Coronary artery (tissue), 2 donors: ENCODE measurements around the gene SPSB2.
"Not testable (repeated sequence)": the region's sequence is repeated elsewhere in the genome, so short reads cannot be mapped to it uniquely, and the experiment has no call there.

Experiments used
- DNase-seq: peaks from one replicate; pipeline ENCODE4 v3.0.0-alpha.2; 2017; ENCODE audit warnings: low spot score
- H3K27ac ChIP-seq, 2 donors: fragments of 200-600 bp; sonication (generic); one replicate each; pipeline ENCODE4 v1.5.1; 2016 to 2019
- H3K4me3 ChIP-seq: fragments of 200-600 bp; sonication (generic); 2 replicates; pipeline ENCODE4 v1.5.1; 2016; ENCODE audit warnings: mild to moderate bottlenecking, moderate library complexity
- TF ChIP-seq, protein P1 (sequence below): fragments of 200-600 bp; sonication (generic); IDR thresholded peaks from one replicate; pipeline ENCODE4 v1.5.1; 2019; ENCODE audit warnings: antibody characterized with exemption

SPSB2 gene

GRCh38 chr12:6915789-6916285 lies 42.7 kb upstream of the SPSB2 start:
- no peak for DNase-seq
- Histone ChIP-seq H3K4me3 (peak overlapping the region; percentile 79), H3K27ac (peak overlapping the region in 1 of 2 donors; percentile 96)
- TF ChIP-seq, protein P1, sequence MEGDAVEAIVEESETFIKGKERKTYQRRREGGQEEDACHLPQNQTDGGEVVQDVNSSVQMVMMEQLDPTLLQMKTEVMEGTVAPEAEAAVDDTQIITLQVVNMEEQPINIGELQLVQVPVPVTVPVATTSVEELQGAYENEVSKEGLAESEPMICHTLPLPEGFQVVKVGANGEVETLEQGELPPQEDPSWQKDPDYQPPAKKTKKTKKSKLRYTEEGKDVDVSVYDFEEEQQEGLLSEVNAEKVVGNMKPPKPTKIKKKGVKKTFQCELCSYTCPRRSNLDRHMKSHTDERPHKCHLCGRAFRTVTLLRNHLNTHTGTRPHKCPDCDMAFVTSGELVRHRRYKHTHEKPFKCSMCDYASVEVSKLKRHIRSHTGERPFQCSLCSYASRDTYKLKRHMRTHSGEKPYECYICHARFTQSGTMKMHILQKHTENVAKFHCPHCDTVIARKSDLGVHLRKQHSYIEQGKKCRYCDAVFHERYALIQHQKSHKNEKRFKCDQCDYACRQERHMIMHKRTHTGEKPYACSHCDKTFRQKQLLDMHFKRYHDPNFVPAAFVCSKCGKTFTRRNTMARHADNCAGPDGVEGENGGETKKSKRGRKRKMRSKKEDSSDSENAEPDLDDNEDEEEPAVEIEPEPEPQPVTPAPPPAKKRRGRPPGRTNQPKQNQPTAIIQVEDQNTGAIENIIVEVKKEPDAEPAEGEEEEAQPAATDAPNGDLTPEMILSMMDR, result no peak

DNA sequence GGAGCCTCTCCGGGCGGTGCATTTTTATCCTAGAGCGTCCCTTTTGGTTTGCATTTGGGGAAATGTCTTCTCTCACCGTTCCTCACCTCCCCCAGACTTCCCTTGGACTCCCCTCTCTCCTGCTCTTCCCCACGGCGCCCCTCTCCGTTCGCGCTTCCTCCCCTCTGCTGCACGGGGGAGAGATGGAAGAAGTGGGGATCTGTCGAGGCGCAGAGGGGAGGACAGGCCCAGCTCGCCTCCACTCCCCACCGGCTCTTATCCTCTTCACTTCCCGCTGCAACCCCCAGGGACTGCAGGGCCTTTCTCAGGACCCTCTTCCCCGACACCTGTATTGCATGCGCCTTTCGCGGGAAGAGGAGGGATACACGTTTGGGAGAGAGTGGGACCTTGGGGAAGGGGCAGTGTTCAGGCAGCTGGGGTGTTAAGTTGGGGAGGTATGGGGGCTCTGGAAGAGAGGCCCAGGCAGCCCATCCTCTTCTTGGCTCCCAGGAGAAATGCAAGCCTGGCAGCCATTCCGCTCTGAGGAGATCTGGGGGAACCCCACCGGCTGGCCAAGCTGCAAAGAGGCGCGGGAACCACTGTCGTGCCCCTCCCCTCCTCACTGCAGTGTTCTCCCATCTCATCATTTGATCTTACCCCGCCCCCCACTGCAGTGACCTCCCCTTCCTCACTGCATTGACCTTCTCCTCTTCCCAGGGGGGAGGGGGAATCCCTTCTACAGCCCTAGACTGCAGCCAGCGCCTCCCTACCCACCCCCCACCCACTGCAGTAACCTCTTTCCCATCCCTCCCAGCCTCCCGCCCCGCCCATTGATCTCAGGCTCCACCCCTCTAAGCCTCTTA lies 42.1 kb upstream of the SPSB2 start:
- peak overlapping the region; percentile 79 for H3K4me3 ChIP-seq
- no peak for DNase-seq
- H3K27ac ChIP-seq, result peak overlapping the region; percentile 90 to 96
- TF ChIP-seq, protein P1, result no peak

- TF ChIP-seq, protein P1, result no peak
- Histone ChIP-seq H3K4me3 (peak within 1 kb of the TSS; percentile 79), H3K27ac (peak within 1 kb of the TSS; percentile 90 to 96)
- peak; percentile 87 for DNase-seq
Measured at GRCh38 chr12:6914246-6914946, 41.3 kb upstream of the SPSB2 start, which contains the start of gene ENO2. Gene ENO2 (plus strand): TSS chr12:6914580. CDS start chr12:6915833, 1,253 bp downstream.

- no peak overlapping the region for H3K4me3 ChIP-seq
- H3K27ac ChIP-seq, result no peak overlapping the region
- TF ChIP-seq, protein P1, result no peak
- no peak for DNase-seq
Measured at GRCh38 chr12:6912164-6912935, 39.2 kb upstream of the SPSB2 start.

DNA sequence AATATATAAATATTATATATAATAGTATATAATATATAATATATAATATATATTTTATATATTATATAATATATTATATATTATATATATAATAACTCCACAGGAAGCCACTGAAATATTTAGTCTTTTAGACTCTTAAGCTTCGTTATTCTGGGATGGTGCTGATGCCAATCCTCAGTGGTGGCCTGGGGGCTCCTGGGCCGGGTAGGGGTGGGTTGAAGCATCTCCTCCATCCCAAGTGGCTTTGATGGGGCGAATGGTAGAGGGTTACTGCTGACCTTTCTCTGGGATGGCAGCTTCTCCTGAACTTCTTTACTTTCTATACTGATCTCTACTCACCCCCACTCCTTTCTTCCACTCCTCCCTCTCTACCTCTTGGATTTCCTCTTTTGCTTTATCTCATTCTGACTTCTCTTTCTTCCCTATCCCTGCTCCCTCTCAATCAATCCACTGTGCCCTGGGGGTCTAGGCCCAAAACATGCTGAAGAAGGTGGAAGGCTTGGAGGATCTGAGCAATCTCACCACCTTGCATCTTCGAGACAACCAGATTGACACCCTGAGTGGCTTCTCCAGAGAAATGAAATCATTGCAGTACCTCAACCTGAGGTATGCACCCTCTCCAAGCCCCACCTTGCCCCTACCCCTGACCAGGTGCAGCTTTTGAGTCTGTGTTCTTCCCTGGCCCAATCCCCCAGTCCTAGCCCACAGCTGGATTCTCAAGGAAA lies 36.5 kb upstream of the SPSB2 start:
- H3K4me3 ChIP-seq, result no peak overlapping the region
- no peak for DNase-seq
- TF ChIP-seq, protein P1, result no peak
- H3K27ac ChIP-seq, result no peak overlapping the region

DNA sequence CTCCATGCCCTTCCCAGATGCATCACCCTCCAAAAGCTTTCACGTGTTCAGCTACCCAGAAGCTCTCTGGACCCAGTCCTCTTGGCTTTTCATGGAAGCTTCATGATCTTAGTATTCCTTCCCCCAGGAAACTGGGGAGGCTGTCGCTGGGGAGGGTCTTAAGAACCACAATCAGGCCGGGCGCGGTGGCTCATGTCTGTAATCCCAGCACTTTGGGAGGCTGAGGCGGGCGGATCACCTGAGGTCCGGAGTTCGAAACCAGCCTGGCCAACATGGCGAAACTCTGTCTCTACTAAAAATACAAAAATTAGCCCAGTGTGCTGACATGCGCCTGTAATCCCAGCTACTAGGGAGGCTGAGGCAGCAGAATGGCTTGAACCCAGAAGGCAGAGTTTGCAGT lies 35.0 kb upstream of the SPSB2 start:
- not testable (repeated sequence) for DNase-seq, H3K4me3 ChIP-seq, H3K27ac ChIP-seq
